Esophagus muscularis mucosa (tissue), 3 donors: ENCODE results near the gene BSN.

Experiments
- POLR2AphosphoS5 ChIP-seq, 2 donors: sonication (generic); formaldehyde crosslinking; IDR thresholded peaks; one replicate each; pipeline ENCODE4 v1.6.1; 2017; ENCODE audit warnings: antibody characterized with exemption in 2 of 2
- TF ChIP-seq, protein P1 (sequence below), 3 experiments: fragments of 200-600 bp in 2 of 3; fragments of 450-650 bp in 1 of 3; sonication (generic) in 2 of 3; IDR thresholded peaks; one replicate each; pipeline ENCODE4 v1.5.1; 2017 to 2019; ENCODE audit warnings: antibody characterized with exemption in 3 of 3, mild to moderate bottlenecking in 2 of 3, moderate library complexity in 1 of 3

- TF ChIP-seq, protein P1, sequence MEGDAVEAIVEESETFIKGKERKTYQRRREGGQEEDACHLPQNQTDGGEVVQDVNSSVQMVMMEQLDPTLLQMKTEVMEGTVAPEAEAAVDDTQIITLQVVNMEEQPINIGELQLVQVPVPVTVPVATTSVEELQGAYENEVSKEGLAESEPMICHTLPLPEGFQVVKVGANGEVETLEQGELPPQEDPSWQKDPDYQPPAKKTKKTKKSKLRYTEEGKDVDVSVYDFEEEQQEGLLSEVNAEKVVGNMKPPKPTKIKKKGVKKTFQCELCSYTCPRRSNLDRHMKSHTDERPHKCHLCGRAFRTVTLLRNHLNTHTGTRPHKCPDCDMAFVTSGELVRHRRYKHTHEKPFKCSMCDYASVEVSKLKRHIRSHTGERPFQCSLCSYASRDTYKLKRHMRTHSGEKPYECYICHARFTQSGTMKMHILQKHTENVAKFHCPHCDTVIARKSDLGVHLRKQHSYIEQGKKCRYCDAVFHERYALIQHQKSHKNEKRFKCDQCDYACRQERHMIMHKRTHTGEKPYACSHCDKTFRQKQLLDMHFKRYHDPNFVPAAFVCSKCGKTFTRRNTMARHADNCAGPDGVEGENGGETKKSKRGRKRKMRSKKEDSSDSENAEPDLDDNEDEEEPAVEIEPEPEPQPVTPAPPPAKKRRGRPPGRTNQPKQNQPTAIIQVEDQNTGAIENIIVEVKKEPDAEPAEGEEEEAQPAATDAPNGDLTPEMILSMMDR (IDR thresholded peaks at IDR 0.05), result peak in 1 of 3 experiments; percentile 53
- TF ChIP-seq POLR2AphosphoS5 (IDR thresholded peaks at IDR 0.05), result no peak
These were observed 147.3 kb downstream of the BSN start for GRCh38 chr3:49701388-49702077.
